Breast epithelium (tissue), 3 donors: ENCODE measurements around the gene CLSTN2.

ENCODE experiments used
- CTCF ChIP-seq, 3 donors: fragments of 450-650 bp; IDR thresholded peaks; one replicate each; pipeline ENCODE4 v1.5.1; 2016 to 2017; ENCODE audit warnings: antibody characterized with exemption in 3 of 3, mild to moderate bottlenecking in 3 of 3, moderate library complexity in 3 of 3
- POLR2A ChIP-seq: fragments of 450-650 bp; IDR thresholded peaks from one replicate; pipeline ENCODE4 v1.6.1; 2016; ENCODE audit warnings: antibody characterized with exemption, mild to moderate bottlenecking, moderate library complexity
- POLR2AphosphoS5 ChIP-seq, 3 donors: sonication (generic); formaldehyde crosslinking; IDR thresholded peaks; one replicate each; pipeline ENCODE4 v1.6.1; 2017; ENCODE audit warnings: antibody characterized with exemption in 3 of 3

- TF ChIP-seq POLR2AphosphoS5 (IDR thresholded peaks at IDR 0.05) = no peak
- TF ChIP-seq CTCF (IDR thresholded peaks at IDR 0.05) = no peak
- no peak for TF ChIP-seq POLR2A
These were observed 397.1 kb downstream of the CLSTN2 start for GRCh38 chr3:140332131-140332530.
